Measurements from ENCODE around the gene NKPD1. TPM values are rescaled to one million over a fixed set of nuclear protein-coding genes. Genes with fewer than 3 reads are reported as not detected.

The NKPD1 gene
- polyA plus RNA-seq, 1 of the 3 experiments (the other 2 are of a cell fraction) = 0.12 TPM

- Histone ChIP-seq H3K36me3 (replicated peaks in 1 of 2; ENCODE audit: control insufficient read depth in 1 of 2, insufficient read depth in 2 of 2, low read length in 1 of 2) (no peaks in the 10 kb centered on the region), H3K9me3 (no peaks in the 10 kb centered on the region), H3K27ac (ENCODE audit: low read depth in 2 of 2, low read length in 1 of 2) (no peak overlapping the region), H3K4me1 (ENCODE audit: control insufficient read depth in 1 of 2, insufficient read depth in 2 of 2, low read depth in 1 of 2, low read length in 1 of 2) (no peaks in the 10 kb centered on the region), H3F3A (replicated peaks; ENCODE audit: insufficient read depth) (no peaks in the 10 kb centered on the region), H3K4me2 (no peak overlapping the region), H4K20me1 (ENCODE audit: insufficient read depth) (no peaks in the 10 kb centered on the region), H3K79me2 (ENCODE audit: insufficient read depth) (no peaks in the 10 kb centered on the region), H3K9ac (no peak overlapping the region), H3K9me2 (no peaks in the 10 kb centered on the region), H3K4me3 (ENCODE audit: low read depth in 2 of 2, low read length in 1 of 2) (no peak overlapping the region), H3K27me3 (ENCODE audit: insufficient read depth) (no peaks in the 10 kb centered on the region), H2AFZ (ENCODE audit: low read depth) (no peak overlapping the region)
- DNase-seq = no peak
- 77% methylated on average over 19 of the region's 21 CpGs for WGBS (ENCODE audit: low lambda C conversion rate)
- ChIA-PET CTCF (interaction anchor here (0.5 to 1.1 kb wide), 3 partner anchors 168 to 466 kb away, joined by 3 read pairs; no protein-coding TSS in a partner anchor), POLR2A (no interaction called here)
- TF ChIP-seq MXI1 (IDR thresholded peaks at IDR 0.05; ENCODE audit: low read depth, low read length) (no peak), RAD21 (IDR thresholded peaks at IDR 0.05; ENCODE audit: low read length) (no peak), TAF1 (IDR thresholded peaks at IDR 0.05; ENCODE audit: borderline replicate concordance, low read depth, low read length) (no peak), USF2 (IDR thresholded peaks at IDR 0.05; ENCODE audit: borderline replicate concordance, low read depth, low read length) (no peak), ELF1 (IDR thresholded peaks at IDR 0.05) (no peak), POLR2AphosphoS5 (IDR thresholded peaks at IDR 0.05; ENCODE audit: low read depth, low read length) (no peak), IRF3 (IDR thresholded peaks at IDR 0.05; ENCODE audit: low read depth, low read length) (no peak), FOXM1 (IDR thresholded peaks at IDR 0.05; ENCODE audit: low read depth) (no peak), TCF12 (IDR thresholded peaks at IDR 0.05) (no peak), EZH2phosphoT487 (IDR thresholded peaks at IDR 0.05; ENCODE audit: borderline replicate concordance, low read depth) (no peak), RXRA (IDR thresholded peaks at IDR 0.05; ENCODE audit: borderline replicate concordance, low read depth) (no peak), MEF2A (IDR thresholded peaks at IDR 0.05; ENCODE audit: borderline replicate concordance, low read depth) (no peak)
- TF ChIP-seq, protein P1, sequence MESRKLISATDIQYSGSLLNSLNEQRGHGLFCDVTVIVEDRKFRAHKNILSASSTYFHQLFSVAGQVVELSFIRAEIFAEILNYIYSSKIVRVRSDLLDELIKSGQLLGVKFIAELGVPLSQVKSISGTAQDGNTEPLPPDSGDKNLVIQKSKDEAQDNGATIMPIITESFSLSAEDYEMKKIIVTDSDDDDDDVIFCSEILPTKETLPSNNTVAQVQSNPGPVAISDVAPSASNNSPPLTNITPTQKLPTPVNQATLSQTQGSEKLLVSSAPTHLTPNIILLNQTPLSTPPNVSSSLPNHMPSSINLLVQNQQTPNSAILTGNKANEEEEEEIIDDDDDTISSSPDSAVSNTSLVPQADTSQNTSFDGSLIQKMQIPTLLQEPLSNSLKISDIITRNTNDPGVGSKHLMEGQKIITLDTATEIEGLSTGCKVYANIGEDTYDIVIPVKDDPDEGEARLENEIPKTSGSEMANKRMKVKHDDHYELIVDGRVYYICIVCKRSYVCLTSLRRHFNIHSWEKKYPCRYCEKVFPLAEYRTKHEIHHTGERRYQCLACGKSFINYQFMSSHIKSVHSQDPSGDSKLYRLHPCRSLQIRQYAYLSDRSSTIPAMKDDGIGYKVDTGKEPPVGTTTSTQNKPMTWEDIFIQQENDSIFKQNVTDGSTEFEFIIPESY (IDR thresholded peaks at IDR 0.05; ENCODE audit: borderline replicate concordance, low read depth) = no peak
- TF ChIP-seq, protein P2, sequence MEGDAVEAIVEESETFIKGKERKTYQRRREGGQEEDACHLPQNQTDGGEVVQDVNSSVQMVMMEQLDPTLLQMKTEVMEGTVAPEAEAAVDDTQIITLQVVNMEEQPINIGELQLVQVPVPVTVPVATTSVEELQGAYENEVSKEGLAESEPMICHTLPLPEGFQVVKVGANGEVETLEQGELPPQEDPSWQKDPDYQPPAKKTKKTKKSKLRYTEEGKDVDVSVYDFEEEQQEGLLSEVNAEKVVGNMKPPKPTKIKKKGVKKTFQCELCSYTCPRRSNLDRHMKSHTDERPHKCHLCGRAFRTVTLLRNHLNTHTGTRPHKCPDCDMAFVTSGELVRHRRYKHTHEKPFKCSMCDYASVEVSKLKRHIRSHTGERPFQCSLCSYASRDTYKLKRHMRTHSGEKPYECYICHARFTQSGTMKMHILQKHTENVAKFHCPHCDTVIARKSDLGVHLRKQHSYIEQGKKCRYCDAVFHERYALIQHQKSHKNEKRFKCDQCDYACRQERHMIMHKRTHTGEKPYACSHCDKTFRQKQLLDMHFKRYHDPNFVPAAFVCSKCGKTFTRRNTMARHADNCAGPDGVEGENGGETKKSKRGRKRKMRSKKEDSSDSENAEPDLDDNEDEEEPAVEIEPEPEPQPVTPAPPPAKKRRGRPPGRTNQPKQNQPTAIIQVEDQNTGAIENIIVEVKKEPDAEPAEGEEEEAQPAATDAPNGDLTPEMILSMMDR (IDR thresholded peaks at IDR 0.05) = no peak
Observed at GRCh38 chr19:45170146-45171106, 9.6 kb upstream of the NKPD1 start.
